Stimulated activated CD4-positive, alpha-beta T cell treated with anti-CD3 and anti-CD28 coated beads, Interleukin-15, amount 100 ng/mL, for 48 hours (primary cell): ENCODE measurements around the gene SIRT6.
"Not testable (repeated sequence)": the region's sequence is repeated elsewhere in the genome, so short reads cannot be mapped to it uniquely, and the experiment has no call there.

Source experiments
- DNase-seq, 2 donors: peaks; one replicate each; pipeline ENCODE4 v3.0.0-alpha.2; 2020; ENCODE audit warnings: low read depth in 2 of 2

Gene SIRT6

GRCh38 chr19:4182084-4182810, at the start of gene SIRT6, which contains the start of gene ANKRD24:
Gene SIRT6, minus strand, starts transcription at chr19:4182563. Its CDS starts 24 bp downstream, at chr19:4182539.
Gene ANKRD24, plus strand, starts transcription at chr19:4182689. Its CDS starts 3,737 bp downstream, at chr19:4186426.
- DNase-seq, result peak; percentile 91 to 96

DNA sequence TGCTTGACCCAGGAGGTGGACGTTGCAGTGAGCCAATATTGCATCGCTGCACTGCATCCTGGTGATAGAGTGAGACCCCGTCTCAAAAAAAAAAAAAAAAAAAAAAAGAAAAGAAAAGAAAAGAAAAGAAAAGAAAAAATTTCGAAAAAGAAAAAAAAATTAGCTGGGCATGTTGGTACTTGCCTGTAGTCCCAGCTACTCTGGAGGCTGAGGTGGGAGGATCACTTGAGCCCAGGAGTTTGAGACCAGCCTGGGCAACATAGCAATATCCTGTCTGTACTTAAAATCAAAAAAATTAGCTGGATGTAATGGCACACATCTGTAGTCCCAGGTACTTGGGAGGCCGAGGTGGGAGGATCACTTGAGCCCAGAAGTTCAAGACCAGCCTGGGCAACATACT, 49.8 kb upstream of the SIRT6 start:
- DNase-seq, result not testable (repeated sequence)

GRCh38 chr19:4231521-4231920, 49.2 kb upstream of the SIRT6 start:
- DNase-seq, result not testable (repeated sequence)

DNA sequence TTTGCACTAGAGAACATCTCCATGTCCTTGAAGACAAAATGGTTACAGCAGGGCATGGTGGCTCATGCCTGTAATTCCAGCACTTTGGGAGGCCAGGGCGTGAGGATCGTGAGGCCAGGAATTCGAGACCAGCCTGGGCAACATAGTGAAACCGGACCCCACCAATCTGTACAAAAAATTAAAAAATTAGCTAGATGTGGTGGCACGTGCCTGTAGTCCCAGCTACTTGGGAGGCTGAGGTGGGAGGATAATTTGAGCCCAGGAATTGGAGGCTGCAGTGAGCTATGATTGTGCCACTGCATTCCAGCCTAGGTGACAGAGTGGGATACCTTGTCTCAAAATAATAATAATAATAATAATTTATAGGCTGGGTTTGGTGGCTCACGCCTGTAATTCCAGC, 47.9 kb upstream of the SIRT6 start:
- not testable (repeated sequence) for DNase-seq

DNA sequence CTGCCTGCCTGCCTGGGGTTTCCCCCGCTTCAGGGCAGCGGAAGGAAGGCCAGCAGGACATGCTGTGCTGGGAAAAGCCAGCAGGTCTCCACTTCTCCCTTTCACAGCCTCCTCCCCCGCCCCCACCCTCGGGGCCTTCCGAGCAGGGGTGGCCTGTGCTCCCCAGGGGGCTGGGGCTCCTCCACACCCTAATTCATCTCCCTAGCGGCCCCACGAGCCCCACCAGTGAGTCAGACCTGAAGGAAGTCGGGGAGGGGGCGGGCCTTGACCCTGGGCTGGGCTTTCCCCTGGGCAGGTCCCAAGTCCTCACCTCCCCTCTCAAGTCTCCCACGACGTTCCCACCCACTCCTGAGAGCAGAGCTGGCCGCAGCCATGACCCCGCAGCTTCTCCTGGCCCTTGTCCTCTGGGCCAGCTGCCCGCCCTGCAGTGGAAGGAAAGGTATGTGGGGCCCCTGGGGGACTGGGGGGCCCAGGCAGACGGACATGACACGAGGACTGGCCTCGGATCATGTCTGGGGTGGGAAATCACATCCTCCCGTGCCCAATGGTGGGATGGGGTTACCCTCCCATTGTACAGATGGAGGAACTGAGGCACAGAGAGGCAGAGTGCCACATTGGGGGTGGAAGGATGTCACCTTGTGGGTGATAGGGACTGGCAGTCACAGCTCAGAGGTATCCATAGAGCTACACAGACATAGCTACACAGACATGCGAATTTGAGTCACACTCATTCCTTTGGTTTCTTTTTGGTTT, 47.0 kb upstream of the SIRT6 start, which contains the start of gene EBI3:
TSS of gene EBI3 (plus strand) at position 345 of the 753 bp plus-strand sequence. CDS start at position 373, 28 bp downstream.
- DNase-seq, result peak; percentile 40 to 55

DNA sequence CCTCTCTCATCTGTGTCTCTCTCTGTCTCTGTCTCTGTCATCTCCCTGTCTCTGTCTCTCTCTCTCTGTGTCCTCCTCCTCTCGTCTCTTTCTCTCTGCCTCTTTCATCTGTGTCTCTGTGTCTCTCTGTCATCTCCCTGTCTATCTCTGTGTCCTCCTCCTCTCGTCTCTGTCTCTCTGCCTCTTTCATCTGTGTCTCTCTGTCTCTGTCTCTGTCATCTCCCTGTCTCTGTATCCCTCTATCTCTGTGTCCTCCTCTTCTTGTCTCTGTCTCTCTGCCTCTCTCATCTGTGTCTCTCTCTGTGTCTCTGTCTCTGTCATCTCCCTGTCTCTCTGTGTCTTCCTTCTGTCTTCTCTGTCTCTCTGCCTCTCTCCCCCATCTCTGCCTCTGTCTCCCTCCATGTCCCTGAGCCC, 46.4 kb upstream of the SIRT6 start:
- no peak for DNase-seq

DNA sequence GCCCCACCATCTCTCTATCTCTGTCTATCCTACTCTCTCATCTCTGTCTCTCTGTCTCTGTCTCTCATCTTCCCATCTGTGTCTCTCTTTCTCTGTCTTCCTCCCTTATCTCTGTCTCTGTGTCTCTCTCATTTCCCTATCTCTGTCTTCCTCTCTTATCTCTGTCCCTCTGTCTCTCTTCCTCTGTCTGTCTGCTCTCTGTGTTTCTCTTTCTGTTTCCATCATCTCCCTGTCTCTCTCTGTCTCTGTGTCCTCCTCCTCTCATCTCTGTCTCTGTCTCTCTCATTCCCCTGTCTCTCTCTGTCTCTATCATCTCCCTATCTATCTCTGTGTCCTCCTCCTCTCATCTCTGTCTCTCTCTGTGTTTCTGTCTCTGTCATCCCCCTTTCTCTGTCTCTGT, 45.4 kb upstream of the SIRT6 start:
- no peak for DNase-seq

- no peak for DNase-seq
Observed at GRCh38 chr19:4225885-4226284, 43.5 kb upstream of the SIRT6 start.

- DNase-seq, result no peak
Observed at GRCh38 chr19:4224470-4224869, 42.1 kb upstream of the SIRT6 start.

- no peak for DNase-seq
Observed at GRCh38 chr19:4220188-4220587, 37.8 kb upstream of the SIRT6 start.

DNA sequence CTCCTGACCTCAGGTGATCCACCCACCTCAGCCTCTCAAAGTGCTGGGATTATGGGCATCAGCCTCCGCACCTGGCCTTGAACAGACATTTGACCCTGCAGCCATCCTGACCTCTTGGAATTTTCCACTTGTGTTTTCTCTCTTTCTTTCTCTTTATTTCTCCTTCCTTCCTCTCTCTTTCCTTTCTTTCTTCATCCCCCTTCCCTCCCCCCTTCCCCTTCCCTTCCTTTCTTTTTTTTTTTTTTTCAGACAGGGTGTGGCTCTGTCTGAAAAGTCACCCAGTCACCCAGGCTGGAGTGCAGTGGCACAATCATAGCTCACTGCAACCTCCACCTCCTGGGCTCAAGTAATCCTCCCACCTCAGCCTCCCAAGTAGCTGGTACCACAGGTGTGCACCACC, 36.2 kb upstream of the SIRT6 start:
- not testable (repeated sequence) for DNase-seq

GRCh38 chr19:4217429-4218264, 35.3 kb upstream of the SIRT6 start:
- DNase-seq, result no peak

DNA sequence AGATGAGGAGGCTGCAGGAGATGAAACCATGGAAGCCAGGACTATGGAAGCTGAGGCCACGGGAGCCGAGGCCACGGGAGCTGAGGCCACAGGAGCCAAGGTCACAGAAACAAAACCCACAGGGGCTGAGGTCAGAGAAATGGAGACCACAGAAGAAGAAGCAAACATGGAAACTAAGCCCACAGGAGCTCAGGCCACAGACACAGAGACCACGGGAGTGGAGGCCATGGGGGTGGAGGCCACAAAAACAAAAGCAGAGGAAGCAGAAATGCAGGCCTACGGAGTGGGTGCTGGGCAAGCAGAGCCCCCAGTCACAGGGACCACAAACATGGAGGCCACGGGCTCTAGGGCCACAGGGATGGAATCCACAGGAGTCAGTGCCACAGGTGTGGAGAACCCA, 34.5 kb upstream of the SIRT6 start:
- no peak for DNase-seq

GRCh38 chr19:4215807-4216206, 33.4 kb upstream of the SIRT6 start:
- no peak for DNase-seq

- no peak for DNase-seq
Observed at GRCh38 chr19:4213116-4213515, 30.8 kb upstream of the SIRT6 start.

DNA sequence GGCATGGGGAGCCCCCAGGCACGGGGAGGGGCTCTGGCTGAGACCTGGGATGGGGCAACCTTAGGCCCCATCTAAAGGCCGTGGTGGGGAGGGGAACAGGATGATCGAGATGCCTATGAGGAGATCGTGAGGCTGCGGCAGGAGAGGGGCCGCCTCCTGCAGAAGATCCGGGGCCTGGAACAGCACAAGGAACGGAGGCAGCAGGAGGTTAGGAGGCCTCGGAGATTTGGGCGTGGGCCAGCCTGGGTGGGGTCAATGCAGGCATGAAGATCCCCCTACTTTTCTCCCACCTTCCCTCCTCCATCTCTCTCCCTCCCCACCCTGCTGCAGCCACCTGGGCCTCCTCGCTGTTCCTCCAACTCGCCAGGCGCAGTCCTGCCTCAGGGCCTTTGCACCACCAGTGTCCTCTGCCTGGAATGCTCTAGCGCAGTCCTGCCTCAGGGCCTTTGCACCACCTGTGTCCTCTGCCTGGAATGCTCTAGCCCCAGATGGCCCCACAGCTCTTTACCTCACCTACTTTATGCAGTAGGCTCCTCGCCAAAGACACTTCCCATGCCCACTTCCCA, 27.9 kb upstream of the SIRT6 start:
- DNase-seq, result no peak

DNA sequence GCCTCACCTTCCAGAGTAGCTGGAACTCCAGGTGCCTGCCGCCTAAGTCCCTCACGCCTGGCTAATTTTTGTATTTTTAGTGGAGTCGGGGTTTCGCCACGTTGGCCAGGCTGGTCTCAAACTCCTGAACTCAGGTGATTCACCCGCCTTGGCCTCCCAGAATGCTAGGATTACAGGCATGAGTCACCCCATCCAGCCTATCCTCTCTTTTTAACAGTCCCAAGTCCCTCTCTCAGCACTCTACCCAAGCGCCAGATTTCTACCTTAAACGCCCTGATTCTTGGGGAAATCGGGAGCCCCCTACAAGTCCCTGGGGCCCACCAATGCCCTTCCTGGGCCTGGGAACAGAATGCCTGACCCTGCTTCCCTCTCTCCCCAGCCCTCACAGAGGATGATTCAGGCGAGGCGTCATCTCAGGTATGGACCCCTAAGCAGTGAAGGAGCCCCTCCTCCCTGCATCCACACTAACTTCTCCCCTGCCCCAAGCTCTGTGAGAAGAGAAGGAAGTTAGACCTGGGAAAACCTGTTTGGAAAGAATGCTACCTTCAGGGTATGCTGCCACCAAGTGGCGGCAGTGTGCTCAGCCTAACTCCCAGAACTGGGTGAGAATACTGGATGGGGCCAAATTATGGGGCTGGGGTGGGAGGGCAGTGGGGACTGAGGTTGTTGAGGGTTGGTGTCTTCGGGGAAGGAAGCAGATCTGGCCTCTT, 26.2 kb upstream of the SIRT6 start:
- no peak for DNase-seq

- DNase-seq, result no peak
Observed at GRCh38 chr19:4206818-4207484, 24.6 kb upstream of the SIRT6 start.

GRCh38 chr19:4201798-4202197, 19.4 kb upstream of the SIRT6 start:
- no peak for DNase-seq

DNA sequence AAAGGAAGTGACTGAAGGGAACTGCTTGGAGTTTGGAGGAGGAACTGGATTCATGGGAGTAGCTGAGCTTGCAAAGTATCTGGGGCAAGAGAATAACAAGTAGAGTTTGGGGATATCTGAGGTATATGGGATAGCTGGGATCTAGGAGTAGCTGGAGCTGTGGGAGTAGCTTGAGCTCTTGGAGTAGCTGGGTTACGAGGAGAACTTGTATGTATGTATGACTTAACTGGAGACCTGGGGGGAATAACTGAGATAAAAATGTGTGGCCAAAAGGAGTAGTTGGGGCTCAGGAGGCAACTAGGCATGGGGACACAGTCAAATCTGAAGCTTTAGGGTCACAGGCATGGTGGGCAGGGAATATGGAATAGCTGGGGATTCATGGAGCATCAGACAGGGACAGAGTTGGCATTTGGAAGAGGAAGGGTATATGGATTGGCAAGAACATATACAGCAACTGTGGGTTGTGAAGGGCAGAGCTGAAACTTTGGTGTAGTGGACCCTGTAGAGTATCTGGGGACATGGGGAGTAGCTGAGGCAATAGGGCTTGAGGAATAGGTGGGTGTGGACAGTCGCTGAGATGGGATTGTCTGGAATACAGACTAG, 18.7 kb upstream of the SIRT6 start:
- DNase-seq, result no peak
